ENCODE data around the gene CDH4.

DNA sequence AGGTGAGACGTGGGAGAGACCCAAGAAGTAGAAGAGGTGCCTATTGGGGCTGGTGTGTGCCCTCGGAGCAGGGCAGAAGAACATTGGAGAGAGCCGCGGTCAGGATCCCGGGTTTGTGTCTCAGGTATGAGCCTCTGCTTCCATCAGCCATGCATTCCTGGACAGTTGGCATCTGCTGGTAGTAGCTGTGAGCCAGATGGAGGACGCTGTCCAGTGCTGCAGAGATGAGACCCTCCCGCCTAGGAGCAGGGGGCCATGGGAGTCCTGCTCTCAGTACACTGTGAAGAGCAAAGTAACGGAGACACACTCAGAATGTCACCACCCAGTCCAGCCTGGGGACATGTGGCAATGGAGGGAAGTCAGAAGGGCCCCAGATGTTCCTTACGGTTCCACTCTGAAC is 108.2 kb downstream of the CDH4 start:
- no peak for TF ChIP-seq CTCF (conservative IDR thresholded peaks at IDR 0.05; ENCODE audit: low read length)
- no peak for TF ChIP-seq EZH2phosphoT487 (IDR thresholded peaks at IDR 0.05; ENCODE audit: borderline replicate concordance, low read depth, low read length)

Data from OCI-LY7 (cell line).